IMR-90 (cell line): Measurements from ENCODE around the gene EXD2. TPM values are rescaled to one million over a fixed set of nuclear protein-coding genes. Genes with fewer than 3 reads are reported as not detected.
"Not testable (repeated sequence)": the region's sequence is repeated elsewhere in the genome, so short reads cannot be mapped to it uniquely, and the experiment has no call there.

Source experiments
- ATAC-seq: fragments of 200-7000 bp; cut with Tn5 transposase; 2 replicates; pipeline ENCODE4 v1.9.1; 2020; ENCODE audit warnings: low read depth, mild to moderate bottlenecking, moderate library complexity
- BruUV-seq: library from RNA; stranded (reverse); fragments of 400-500 nt; replicated peaks from 2 replicates; lab custom pipeline; 2021; lab: Mats Ljungman, UMichigan
- CTCF ChIA-PET: fragments of 300-600 bp; formaldehyde crosslinking; extraction: SDS; loops from one replicate; lab custom pipeline; 2021; ENCODE audit warnings: antibody characterized with exemption; lab: Yijun Ruan, JAX
- POLR2A ChIA-PET: fragments of 300-600 bp; sonication (Branson Sonifier 250); formaldehyde crosslinking; loops from one replicate; lab custom pipeline; 2022; ENCODE audit warnings: antibody characterized with exemption; ENCODE audit not compliant: unreplicated experiment; lab: Charles Lee
- DNase-seq: peaks from one replicate; pipeline ENCODE4 v3.0.0; 2013
- H2AFZ ChIP-seq: replicated peaks from 2 replicates; pipeline ENCODE3; 2013; ENCODE audit warnings: low read length, mild to moderate bottlenecking; ENCODE audit not compliant: poor library complexity
- H2AK5ac ChIP-seq: 2 replicates; pipeline ENCODE4 v1.6.1; 2013; ENCODE audit warnings: low read depth, low read length, inconsistent platforms
- H2AK9ac ChIP-seq: replicated peaks from 2 replicates; pipeline ENCODE3; 2013; ENCODE audit warnings: mild to moderate bottlenecking, low read depth, low read length, moderate library complexity; ENCODE audit not compliant: poor library complexity
- H2BK120ac ChIP-seq: 2 replicates; pipeline ENCODE4 v1.6.1; 2013; ENCODE audit warnings: low read depth, low read length, inconsistent platforms
- H2BK15ac ChIP-seq: 3 replicates; pipeline ENCODE4 v1.6.1; 2013; ENCODE audit warnings: low read depth, low read length, inconsistent platforms
- H2BK20ac ChIP-seq: 2 replicates; pipeline ENCODE4 v1.6.1; 2013; ENCODE audit warnings: low read depth, mild to moderate bottlenecking, inconsistent platforms, low read length, moderate library complexity
- H2BK5ac ChIP-seq: 2 replicates; pipeline ENCODE4 v1.6.1; 2013; ENCODE audit warnings: mild to moderate bottlenecking, low read depth, low read length, inconsistent platforms; ENCODE audit not compliant: poor library complexity, severe bottlenecking
- H3K14ac ChIP-seq: replicated peaks from 2 replicates; pipeline ENCODE4 v1.6.1; 2013; ENCODE audit warnings: low read depth, low read length, inconsistent platforms
- H3K18ac ChIP-seq: 2 replicates; pipeline ENCODE4 v1.6.1; 2013; ENCODE audit warnings: low read depth, low read length, control low read depth
- H3K23ac ChIP-seq: 2 replicates; pipeline ENCODE4 v1.6.1; 2013; ENCODE audit warnings: low read depth, low read length, inconsistent platforms
- H3K27ac ChIP-seq: 2 replicates; pipeline ENCODE4 v1.5.1; 2013; ENCODE audit warnings: mild to moderate bottlenecking, control low read depth, low read length; ENCODE audit not compliant: insufficient read depth
- H3K27me3 ChIP-seq: 2 replicates; pipeline ENCODE4 v1.6.1; 2013; ENCODE audit warnings: low read length; ENCODE audit not compliant: control insufficient read depth, insufficient read depth
- H3K36me3 ChIP-seq: 2 replicates; pipeline ENCODE4 v1.6.1; 2013; ENCODE audit warnings: low read length, mixed read lengths; ENCODE audit not compliant: control insufficient read depth, insufficient read depth
- H3K4ac ChIP-seq: 2 replicates; pipeline ENCODE4 v1.6.1; 2013; ENCODE audit warnings: low read depth, low read length, inconsistent platforms
- H3K4me1 ChIP-seq: 2 replicates; pipeline ENCODE4 v1.6.1; 2013; ENCODE audit warnings: low read length, mixed read lengths; ENCODE audit not compliant: control insufficient read depth, insufficient read depth
- H3K4me2 ChIP-seq: 2 replicates; pipeline ENCODE4 v1.6.1; 2013; ENCODE audit warnings: low read depth, mild to moderate bottlenecking, control low read depth, low read length, moderate library complexity
- H3K4me3 ChIP-seq: 2 replicates; pipeline ENCODE4 v1.5.1; 2013; ENCODE audit warnings: low read depth, mild to moderate bottlenecking, control low read depth, low read length, moderate library complexity; ENCODE audit not compliant: insufficient read depth
- H3K56ac ChIP-seq: 2 replicates; pipeline ENCODE4 v1.6.1; 2013; ENCODE audit warnings: low read length, inconsistent platforms; ENCODE audit not compliant: insufficient read depth; ENCODE audit errors: extremely low read depth
- H3K79me1 ChIP-seq, 2 experiments: 2 replicates each; pipeline ENCODE4 v1.6.1; 2013; ENCODE audit warnings: low read length in 2 of 2, inconsistent platforms in 1 of 2, low read depth in 1 of 2
- H3K9ac ChIP-seq: 2 replicates; pipeline ENCODE4 v1.6.1; 2013; ENCODE audit warnings: low read depth, low read length, control low read depth
- H3K9me1 ChIP-seq: 2 replicates; pipeline ENCODE4 v1.6.1; 2013; ENCODE audit warnings: low read length, inconsistent platforms; ENCODE audit not compliant: insufficient read depth
- H3K9me3 ChIP-seq: 2 replicates; pipeline ENCODE4 v1.6.1; 2013; ENCODE audit warnings: low read length; ENCODE audit not compliant: control insufficient read depth, insufficient read depth
- H4K20me1 ChIP-seq: 2 replicates; pipeline ENCODE4 v1.6.1; 2013; ENCODE audit warnings: low read length, inconsistent platforms; ENCODE audit not compliant: insufficient read depth
- H4K5ac ChIP-seq: 2 replicates; pipeline ENCODE4 v1.6.1; 2013; ENCODE audit warnings: mild to moderate bottlenecking, low read depth, low read length, control low read depth
- H4K8ac ChIP-seq, 2 experiments: 2 replicates each; pipeline ENCODE4 v1.6.1; 2013; ENCODE audit warnings: low read depth in 2 of 2, low read length in 2 of 2, control low read depth in 1 of 2, inconsistent platforms in 1 of 2
- H4K91ac ChIP-seq: 2 replicates; pipeline ENCODE4 v1.6.1; 2013; ENCODE audit warnings: low read depth, low read length, inconsistent platforms; ENCODE audit not compliant: insufficient read depth
- WGBS, 2 experiments: methylation state at CpG; one replicate each; pipeline versions ENCODE4 v1.1.5 to v1.1.7; 2013; ENCODE audit warnings: missing lambda C conversion rate in 2 of 2; ENCODE audit not compliant: insufficient read length in 1 of 2; ENCODE audit errors: extremely low coverage in 2 of 2; 5-methylcytosine and 5-hydroxymethylcytosine counted together
- dilution Hi-C: fragments of 300-500 bp; cut with HindIII; formaldehyde crosslinking; loops from one replicate; pipeline ENCODE4 v1.14.3; 2018; ENCODE audit warnings: low sequenced_read_pairs; ENCODE audit not compliant: unreplicated experiment
- in situ Hi-C: fragments of 300-500 bp; cut with MboI; formaldehyde crosslinking; loops from 3 replicates; pipeline ENCODE4 v1.14.3; 2019; ENCODE audit warnings: low sequenced_read_pairs, inconsistent platforms, mixed read lengths
- intact Hi-C: fragments of 100-400 bp; cut with micrococcal nuclease; formaldehyde crosslinking; loops from 2 replicates; pipeline ENCODE4 v1.10.0; 2022
- polyA plus RNA-seq, 3 experiments: library from polyadenylated mRNA; depleted of rRNA; stranded (reverse); fragments of >200 nt; gene quantifications; 2 replicates each; pipeline ENCODE4 v1.2.3, GENCODE V29; 2012; ENCODE audit warnings: low replicate concordance in 1 of 3
- total RNA-seq: library from RNA; depleted of rRNA; stranded (reverse); fragments of >200 nt; gene quantifications from 2 replicates; pipeline ENCODE4 v1.2.3, GENCODE V29; 2012

The EXD2 gene
- total and polyA plus RNA-seq, 2 of the 4 experiments (the other 2 are of a cell fraction), result 11.0 to 13.3 TPM

- no CpG with 5 or more reads among the region's 2 CpGs for WGBS, 2 experiments
- DNase-seq, H3K23ac ChIP-seq, BruUV-seq, H3K4me1 ChIP-seq, H3K9me1 ChIP-seq, H4K91ac ChIP-seq, H4K8ac ChIP-seq, H4K20me1 ChIP-seq, H3K36me3 ChIP-seq, H2BK120ac ChIP-seq, H3K79me1 ChIP-seq, H3K4me2 ChIP-seq, H2AK9ac ChIP-seq, H2AFZ ChIP-seq, H3K4ac ChIP-seq, H3K18ac ChIP-seq, intact Hi-C loops, H2BK15ac ChIP-seq, H3K56ac ChIP-seq, ATAC-seq, H3K9me3 ChIP-seq, H4K5ac ChIP-seq, H3K14ac ChIP-seq, dilution Hi-C loops, H3K27ac ChIP-seq, H3K4me3 ChIP-seq, H2BK5ac ChIP-seq, H2AK5ac ChIP-seq, in situ Hi-C loops, H2BK20ac ChIP-seq, H3K9ac ChIP-seq, POLR2A ChIA-PET, H3K27me3 ChIP-seq, CTCF ChIA-PET: not testable (repeated sequence)
These were observed 25.5 kb upstream of the EXD2 start for GRCh38 chr14:69165787-69166186.
